HEK293 (cell line): ENCODE measurements around the gene C18orf32.

ENCODE experiments used
- FEZF1 ChIP-seq: fragments of 450-650 bp; formaldehyde crosslinking; IDR thresholded peaks from 2 replicates; pipeline ENCODE4 v1.5.1; 2016; ENCODE audit warnings: missing biosample characterization, missing genetic modification characterization
- GLIS1 ChIP-seq: fragments of 450-650 bp; formaldehyde crosslinking; IDR thresholded peaks from 2 replicates; pipeline ENCODE4 v1.5.1; 2016; ENCODE audit warnings: missing biosample characterization, missing genetic modification characterization
- PRDM10 ChIP-seq: fragments of 450-650 bp; formaldehyde crosslinking; IDR thresholded peaks from 2 replicates; pipeline ENCODE4 v1.5.1; 2016; ENCODE audit warnings: missing biosample characterization, missing genetic modification characterization
- REST ChIP-seq: fragments of 450-650 bp; formaldehyde crosslinking; IDR thresholded peaks from 2 replicates; pipeline ENCODE4 v1.5.1; 2016; ENCODE audit warnings: missing biosample characterization, missing genetic modification characterization
- SETDB1 ChIP-seq: IDR thresholded peaks from one replicate; pipeline ENCODE4 v1.6.1; 2017; ENCODE audit warnings: mild to moderate bottlenecking, low read length, moderate library complexity, mixed read lengths; ENCODE audit not compliant: insufficient read length
- SP2 ChIP-seq: fragments of 450-650 bp; formaldehyde crosslinking; IDR thresholded peaks from 2 replicates; pipeline ENCODE4 v1.5.1; 2016; ENCODE audit warnings: missing biosample characterization, missing genetic modification characterization
- TSHZ1 ChIP-seq: fragments of 450-650 bp; formaldehyde crosslinking; IDR thresholded peaks from 2 replicates; pipeline ENCODE4 v1.5.1; 2016; ENCODE audit warnings: missing biosample characterization, missing genetic modification characterization, borderline replicate concordance
- ZBTB21 ChIP-seq: fragments of 450-650 bp; formaldehyde crosslinking; IDR thresholded peaks from 2 replicates; pipeline ENCODE4 v1.5.1; 2017; ENCODE audit warnings: missing biosample characterization, missing genetic modification characterization
- ZBTB7A ChIP-seq: fragments of 450-650 bp; formaldehyde crosslinking; IDR thresholded peaks from 2 replicates; pipeline ENCODE4 v1.5.1; 2016; ENCODE audit warnings: low read depth, missing biosample characterization, missing genetic modification characterization
- ZFP3 ChIP-seq: fragments of 450-650 bp; formaldehyde crosslinking; IDR thresholded peaks from 2 replicates; pipeline ENCODE4 v1.5.1; 2016; ENCODE audit warnings: low read depth, missing biosample characterization, missing genetic modification characterization
- ZFP69B ChIP-seq: fragments of 450-650 bp; formaldehyde crosslinking; IDR thresholded peaks from 2 replicates; pipeline ENCODE4 v1.5.1; 2016; ENCODE audit warnings: missing biosample characterization, missing genetic modification characterization
- ZNF114 ChIP-seq: fragments of 450-650 bp; formaldehyde crosslinking; IDR thresholded peaks from 2 replicates; pipeline ENCODE4 v1.5.0; 2017; ENCODE audit warnings: missing biosample characterization, missing genetic modification characterization
- ZNF148 ChIP-seq: fragments of 450-650 bp; formaldehyde crosslinking; IDR thresholded peaks from 2 replicates; pipeline ENCODE4 v1.5.0; 2017; ENCODE audit warnings: missing biosample characterization, missing genetic modification characterization, borderline replicate concordance
- ZNF16 ChIP-seq: fragments of 450-650 bp; formaldehyde crosslinking; IDR thresholded peaks from 2 replicates; pipeline ENCODE4 v1.5.1; 2016; ENCODE audit warnings: low read depth, missing biosample characterization, missing genetic modification characterization
- ZNF175 ChIP-seq: fragments of 450-650 bp; formaldehyde crosslinking; IDR thresholded peaks from 2 replicates; pipeline ENCODE4 v1.5.1; 2016; ENCODE audit warnings: missing biosample characterization, missing genetic modification characterization
- ZNF184 ChIP-seq: fragments of 450-650 bp; IDR thresholded peaks from 2 replicates; pipeline ENCODE4 v1.5.1; 2018; ENCODE audit warnings: missing biosample characterization, mild to moderate bottlenecking, missing genetic modification characterization
- ZNF248 ChIP-seq: fragments of 450-650 bp; formaldehyde crosslinking; IDR thresholded peaks from 2 replicates; pipeline ENCODE4 v1.5.1; 2017; ENCODE audit warnings: missing biosample characterization, missing genetic modification characterization
- ZNF274 ChIP-seq, 2 experiments: fragments of 200-500 bp in 1 of 2; fragments of 450-650 bp in 1 of 2; sonication (Bioruptor generic) in 1 of 2; formaldehyde crosslinking in 1 of 2; IDR thresholded peaks; 2 replicates each; pipeline versions ENCODE4 v1.5.1 to v1.6.1; 2014 to 2016; ENCODE audit warnings: borderline replicate concordance in 1 of 2, inconsistent platforms in 1 of 2, low read length in 1 of 2, missing biosample characterization in 1 of 2, missing genetic modification characterization in 1 of 2
- ZNF335 ChIP-seq: fragments of 450-650 bp; formaldehyde crosslinking; conservative IDR thresholded peaks from 2 replicates; pipeline ENCODE4 v1.5.1; 2016; ENCODE audit warnings: missing biosample characterization, missing genetic modification characterization
- ZNF510 ChIP-seq: fragments of 450-650 bp; formaldehyde crosslinking; IDR thresholded peaks from 2 replicates; pipeline ENCODE4 v1.5.1; 2018; ENCODE audit warnings: mild to moderate bottlenecking, missing genetic modification characterization, missing biosample characterization; ENCODE audit not compliant: insufficient replicate concordance
- ZNF548 ChIP-seq: fragments of 450-650 bp; formaldehyde crosslinking; IDR thresholded peaks from 2 replicates; pipeline ENCODE4 v1.5.1; 2016; ENCODE audit warnings: missing biosample characterization, missing genetic modification characterization
- ZNF558 ChIP-seq: fragments of 450-650 bp; formaldehyde crosslinking; IDR thresholded peaks from 2 replicates; pipeline ENCODE4 v1.5.1; 2016; ENCODE audit warnings: missing biosample characterization, missing genetic modification characterization
- ZNF571 ChIP-seq: fragments of 450-650 bp; formaldehyde crosslinking; IDR thresholded peaks from 2 replicates; pipeline ENCODE4 v1.5.0; 2017; ENCODE audit warnings: missing biosample characterization, missing genetic modification characterization
- ZNF626 ChIP-seq: fragments of 450-650 bp; sonication (Bioruptor Pico); formaldehyde crosslinking; IDR thresholded peaks from 2 replicates; pipeline ENCODE4 v1.5.1; 2018; ENCODE audit warnings: missing biosample characterization, missing genetic modification characterization, inconsistent platforms

C18orf32 gene

GRCh38 chr18:49486953-49487710, at the start of gene C18orf32 (continued):
- TF ChIP-seq GLIS1 (tag by site-specific recombination) (peak; percentile 69), ZNF558 (tag by site-specific recombination) (no peak), FEZF1 (tag by site-specific recombination) (no peak; the same call in 1 of the 2 replicates), ZNF114 (tag by site-specific recombination) (no peak), ZNF510 (tag by site-specific recombination) (no peak), SP2 (tag by site-specific recombination) (peak; percentile 95), ZNF274 (IDR thresholded peaks at IDR 0.05; ENCODE audit: low read length) (no peak), ZNF274 (tag by site-specific recombination; IDR thresholded peaks at IDR 0.05; ENCODE audit: borderline replicate concordance) (no peak), ZNF16 (tag by site-specific recombination) (no peak), ZNF571 (tag by site-specific recombination) (no peak), SETDB1 (no peak), ZNF175 (tag by site-specific recombination) (no peak), ZFP69B (tag by site-specific recombination) (peak; percentile 16; the same call in 1 of the 2 replicates), ZBTB7A (tag by site-specific recombination) (peak; percentile 66; the same call in 1 of the 2 replicates), ZNF248 (no peak), REST (peak; percentile 46; the same call in 1 of the 2 replicates), ZNF184 (tag by site-specific recombination) (no peak), ZNF148 (tag by site-specific recombination) (no peak), PRDM10 (tag by site-specific recombination) (peak; percentile 57; the same call in 1 of the 2 replicates), ZNF626 (tag by site-specific recombination) (no peak), ZFP3 (tag by site-specific recombination) (no peak), TSHZ1 (tag by site-specific recombination) (peak; percentile 36; the same call in 1 of the 2 replicates), ZBTB21 (tag by site-specific recombination) (no peak; the same call in 1 of the 2 replicates), ZNF335 (tag by site-specific recombination) (peak; percentile 94), ZNF548 (tag by site-specific recombination) (no peak)
